Measurements from ENCODE around the gene SMPD3. TPM values are rescaled to one million over a fixed set of nuclear protein-coding genes. Genes with fewer than 3 reads are reported as not detected.

SMPD3 gene
- total RNA-seq, 2 donors from 2014 or later, result 0.19 to 0.23 TPM

GRCh38 chr16:68395167-68395786 lies 53.0 kb downstream of the SMPD3 start:
- no peak for DNase-seq (ENCODE audit: low spot score)
- intact Hi-C loops (cut with DNase I), result loop anchor here in 1 of 2 donors (5.0 kb wide), 1 partner anchor 112 kb away; no protein-coding TSS in a partner anchor

GRCh38 chr16:68393333-68393732 lies 55.0 kb downstream of the SMPD3 start:
- DNase-seq (ENCODE audit: low spot score), result no peak
- intact Hi-C loops (cut with DNase I), result no loop called here

- DNase-seq (ENCODE audit: low spot score), result no peak
- intact Hi-C loops (cut with DNase I), result loop anchor here in 1 of 2 donors (10.0 kb wide), 1 partner anchor 1105 kb away; no protein-coding TSS in a partner anchor
Measured at GRCh38 chr16:68389750-68390371, 58.4 kb downstream of the SMPD3 start.

- no peak for DNase-seq (ENCODE audit: low spot score)
Measured at GRCh38 chr16:68389006-68389405, 59.3 kb downstream of the SMPD3 start.

GRCh38 chr16:68388124-68388523 lies 60.2 kb downstream of the SMPD3 start:
- intact Hi-C loops (cut with DNase I), result loop anchor here in 1 of 2 donors (10.0 kb wide), 1 partner anchor 1103 kb away; no protein-coding TSS in a partner anchor
- no peak for DNase-seq (ENCODE audit: low spot score)

More at GRCh38 chr16:68389006-68389405, 59.3 kb downstream of the SMPD3 start:
- intact Hi-C loops (cut with DNase I), result loop anchor here in 1 of 2 donors (10.0 kb wide), 1 partner anchor 1104 kb away; no protein-coding TSS in a partner anchor

GRCh38 chr16:68387301-68387700 lies 61.0 kb downstream of the SMPD3 start:
- no peak for DNase-seq (ENCODE audit: low spot score)
- intact Hi-C loops (cut with DNase I), result loop anchor here in 1 of 2 donors (10.0 kb wide), 1 partner anchor 1102 kb away; no protein-coding TSS in a partner anchor

- no peak for DNase-seq (ENCODE audit: low spot score)
Measured at GRCh38 chr16:68386628-68387027, 61.7 kb downstream of the SMPD3 start.

GRCh38 chr16:68385371-68385770 lies 62.9 kb downstream of the SMPD3 start:
- intact Hi-C loops (cut with DNase I), result loop anchor here in 1 of 2 donors (10.0 kb wide), 1 partner anchor 1101 kb away; no protein-coding TSS in a partner anchor
- no peak for DNase-seq (ENCODE audit: low spot score)

More at GRCh38 chr16:68386628-68387027, 61.7 kb downstream of the SMPD3 start:
- intact Hi-C loops (cut with DNase I), result loop anchor here in 1 of 2 donors (10.0 kb wide), 1 partner anchor 1102 kb away; no protein-coding TSS in a partner anchor

GRCh38 chr16:68384288-68385161 lies 63.8 kb downstream of the SMPD3 start:
- DNase-seq (ENCODE audit: low spot score), result no peak
- intact Hi-C loops (cut with DNase I), result loop anchor here in 1 of 2 donors (10.0 kb wide), 1 partner anchor 1100 kb away; no protein-coding TSS in a partner anchor

GRCh38 chr16:68383858-68384257 lies 64.5 kb downstream of the SMPD3 start:
- intact Hi-C loops (cut with DNase I), result loop anchor here in 1 of 2 donors (10.0 kb wide), 1 partner anchor 1099 kb away; no protein-coding TSS in a partner anchor
- no peak for DNase-seq (ENCODE audit: low spot score)

GRCh38 chr16:68382296-68382718 lies 66.0 kb downstream of the SMPD3 start:
- no peak for DNase-seq (ENCODE audit: low spot score)
- intact Hi-C loops (cut with DNase I), result loop anchor here in 1 of 2 donors (10.0 kb wide), 1 partner anchor 1098 kb away; no protein-coding TSS in a partner anchor

- intact Hi-C loops (cut with DNase I), result loop anchor here in 1 of 2 donors (10.0 kb wide), 1 partner anchor 1097 kb away; no protein-coding TSS in a partner anchor
- DNase-seq (ENCODE audit: low spot score), result no peak
Measured at GRCh38 chr16:68381363-68381724, 67.0 kb downstream of the SMPD3 start.

- intact Hi-C loops (cut with DNase I), result loop anchor here in 1 of 2 donors (10.0 kb wide), 1 partner anchor 1096 kb away; no protein-coding TSS in a partner anchor
- no peak for DNase-seq (ENCODE audit: low spot score)
Measured at GRCh38 chr16:68380676-68381362, 67.5 kb downstream of the SMPD3 start.

GRCh38 chr16:68380348-68380670 lies 68.0 kb downstream of the SMPD3 start:
- DNase-seq (ENCODE audit: low spot score), result no peak
- intact Hi-C loops (cut with DNase I), result loop anchor here in 1 of 2 donors (10.0 kb wide), 1 partner anchor 1096 kb away; no protein-coding TSS in a partner anchor

GRCh38 chr16:68379472-68380347 lies 68.6 kb downstream of the SMPD3 start:
- intact Hi-C loops (cut with DNase I), result loop anchor here in 1 of 2 donors (2.0 to 10.0 kb wide), 2 partner anchors 57 to 1095 kb away; no protein-coding TSS in a partner anchor

GRCh38 chr16:68378436-68379415 lies 69.6 kb downstream of the SMPD3 start:
- intact Hi-C loops (cut with DNase I), result loop anchor here in 1 of 2 donors (2.0 kb wide), 1 partner anchor 58 kb away; no protein-coding TSS in a partner anchor
- no peak for DNase-seq (ENCODE audit: low spot score)

More at GRCh38 chr16:68379472-68380347, 68.6 kb downstream of the SMPD3 start:
- no peak for DNase-seq (ENCODE audit: low spot score)

Measured in posterior vena cava (tissue), 2 donors.